Stimulated activated effector memory CD8-positive, alpha-beta T cell treated with anti-CD3 and anti-CD28 coated beads, Interleukin-12 subunit alpha, Interleukin-12 subunit beta, amount 100 ng/mL, for 72 hours (primary cell): Measurements from ENCODE around the gene WSCD2.
"Not testable (repeated sequence)": the region's sequence is repeated elsewhere in the genome, so short reads cannot be mapped to it uniquely, and the experiment has no call there.

ENCODE experiments used
- ATAC-seq: fragments of 150-1000 bp; cut with Tn5 transposase; 2 replicates; pipeline ENCODE4 v1.10.0; 2021
- DNase-seq, 2 donors: peaks; one replicate each; pipeline ENCODE4 v3.0.0; 2021 to 2022; ENCODE audit warnings: low spot score in 2 of 2
- H3K27ac Mint-ChIP-seq: one replicate; pipeline ENCODE4 v1.8.0; 2022; ENCODE audit warnings: mild to moderate bottlenecking, mixed read lengths
- H3K36me3 Mint-ChIP-seq: one replicate; pipeline ENCODE4 v1.8.0; 2022; ENCODE audit warnings: mild to moderate bottlenecking, mixed read lengths
- H3K4me1 Mint-ChIP-seq: one replicate; pipeline ENCODE4 v1.8.0; 2022; ENCODE audit warnings: mixed read lengths
- H3K4me3 Mint-ChIP-seq: one replicate; pipeline ENCODE4 v1.8.0; 2022; ENCODE audit warnings: mild to moderate bottlenecking, mixed read lengths
- H3K9me3 Mint-ChIP-seq: one replicate; pipeline ENCODE4 v1.8.0; 2022; ENCODE audit warnings: mixed read lengths

WSCD2 gene

DNA sequence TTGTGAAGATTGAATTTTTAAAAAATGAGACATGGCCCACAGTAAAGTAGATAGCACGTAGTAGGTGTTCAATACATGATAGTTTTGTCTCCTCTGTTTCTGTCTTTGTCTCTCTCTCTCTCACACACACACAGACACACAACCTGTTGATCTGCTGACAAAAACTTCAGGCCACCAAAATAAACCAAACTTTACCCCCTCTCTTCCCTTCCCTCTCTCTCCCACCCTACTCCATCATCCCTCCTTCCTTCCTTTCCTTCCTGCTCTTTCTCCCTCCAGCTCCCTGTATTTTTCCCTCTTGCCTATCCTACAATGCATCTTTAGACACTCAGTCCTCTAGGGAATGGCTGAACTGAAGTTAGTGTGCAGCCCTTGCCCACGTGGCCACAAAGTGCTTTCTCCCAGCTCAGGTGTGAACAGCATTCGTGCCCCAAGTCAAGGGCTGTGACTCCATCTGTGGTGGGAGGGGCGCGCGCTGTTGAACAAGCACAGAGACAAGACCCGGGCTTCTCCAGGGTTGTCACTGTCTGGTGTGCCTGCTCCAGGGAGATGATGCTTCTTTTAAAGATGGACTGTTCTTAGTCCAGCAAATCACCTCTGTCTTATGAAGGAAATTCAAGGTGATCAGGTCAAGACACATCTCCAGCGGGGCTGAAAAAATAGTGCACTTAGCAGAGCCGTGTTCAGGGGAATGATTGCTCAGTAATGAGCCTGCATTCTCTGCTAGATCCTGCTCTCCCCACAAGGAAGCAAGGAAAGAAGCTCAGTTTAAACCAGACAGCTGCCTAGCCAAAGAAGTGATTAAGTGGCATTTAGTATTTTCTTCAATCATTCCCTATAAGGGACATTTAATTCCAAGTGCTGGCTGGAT lies 75.3 kb downstream of the WSCD2 start:
- ATAC-seq (no peak), DNase-seq (no peak)
- Mint-ChIP-seq H3K36me3 (no peaks in the 10 kb centered on the region), H3K9me3 (no peaks in the 10 kb centered on the region), H3K27ac (no peak overlapping the region), H3K4me1 (no peaks in the 10 kb centered on the region), H3K4me3 (no peak overlapping the region)

DNA sequence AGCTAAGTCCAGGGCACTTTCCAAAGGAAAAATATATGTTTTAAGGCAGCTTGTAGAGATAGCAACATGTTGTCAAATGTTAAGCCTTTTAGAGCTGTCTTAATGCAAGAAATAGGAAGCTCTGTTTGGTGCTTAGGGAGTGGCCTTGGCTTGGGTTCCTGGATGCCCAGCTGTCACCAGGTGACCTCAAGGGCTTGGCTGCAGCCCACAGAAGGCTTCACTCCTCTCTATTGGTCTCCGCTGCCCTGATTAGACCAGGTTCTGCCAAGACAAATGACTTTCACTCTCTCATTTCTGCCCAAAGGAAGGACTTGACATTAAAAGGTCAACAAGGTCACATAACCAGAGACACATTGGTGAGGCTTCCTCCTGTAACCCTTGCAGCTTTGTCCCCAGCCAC lies 76.8 kb downstream of the WSCD2 start:
- Mint-ChIP-seq H3K27ac (no peak overlapping the region), H3K36me3 (no peaks in the 10 kb centered on the region), H3K9me3 (no peaks in the 10 kb centered on the region), H3K4me3 (no peak overlapping the region), H3K4me1 (no peaks in the 10 kb centered on the region)
- ATAC-seq (no peak), DNase-seq (no peak)

DNA sequence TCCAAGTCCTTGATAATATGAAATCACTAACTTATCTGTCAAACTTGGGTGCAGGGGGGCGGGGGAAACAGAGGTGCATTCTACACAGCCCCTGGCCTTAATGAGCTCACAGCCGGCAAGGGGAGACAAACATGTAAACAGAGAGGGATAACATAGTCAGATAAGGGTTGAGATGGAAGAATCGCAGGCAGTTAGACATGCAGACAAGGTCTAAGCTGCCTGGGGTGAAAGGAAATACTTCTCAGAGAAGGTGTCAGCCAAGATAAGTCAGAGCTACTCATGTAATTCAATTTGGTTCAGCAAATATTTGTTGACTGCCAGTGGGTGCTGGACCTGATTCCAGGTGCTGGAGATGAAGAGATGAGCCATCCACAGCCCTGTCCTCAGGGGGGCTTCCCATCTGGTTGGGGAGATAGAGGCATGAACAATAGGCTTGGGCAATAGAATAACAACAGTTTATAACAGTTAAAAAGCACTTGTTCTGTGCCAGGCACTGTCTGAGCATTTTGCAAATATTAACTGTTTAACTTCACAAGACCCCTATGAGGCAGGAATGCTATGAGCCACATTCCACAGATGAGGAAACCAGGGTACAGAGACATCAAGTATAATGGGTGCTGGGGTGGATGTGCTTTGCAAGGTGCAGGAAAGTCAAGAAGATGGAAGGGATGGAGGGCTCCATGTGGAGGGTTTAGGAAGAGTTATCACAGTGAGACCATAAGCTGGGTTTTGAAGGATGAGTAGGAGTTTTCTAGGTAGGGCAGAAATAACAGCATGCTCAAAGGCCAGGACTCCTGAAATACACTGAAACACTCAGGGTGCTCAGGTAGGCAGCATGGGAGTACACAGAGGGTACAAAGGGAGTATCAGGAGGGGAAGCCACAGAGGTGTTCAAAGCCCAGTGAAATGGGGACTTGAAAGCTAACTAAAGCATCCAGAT lies 79.0 kb downstream of the WSCD2 start:
- no peaks in the 10 kb centered on the region for H3K4me1 Mint-ChIP-seq
- H3K9me3 Mint-ChIP-seq: no peaks in the 10 kb centered on the region
- H3K4me3 Mint-ChIP-seq: no peak overlapping the region
- DNase-seq (no peak), ATAC-seq (no peak)
- no peak overlapping the region for H3K27ac Mint-ChIP-seq
- no peaks in the 10 kb centered on the region for H3K36me3 Mint-ChIP-seq

DNA sequence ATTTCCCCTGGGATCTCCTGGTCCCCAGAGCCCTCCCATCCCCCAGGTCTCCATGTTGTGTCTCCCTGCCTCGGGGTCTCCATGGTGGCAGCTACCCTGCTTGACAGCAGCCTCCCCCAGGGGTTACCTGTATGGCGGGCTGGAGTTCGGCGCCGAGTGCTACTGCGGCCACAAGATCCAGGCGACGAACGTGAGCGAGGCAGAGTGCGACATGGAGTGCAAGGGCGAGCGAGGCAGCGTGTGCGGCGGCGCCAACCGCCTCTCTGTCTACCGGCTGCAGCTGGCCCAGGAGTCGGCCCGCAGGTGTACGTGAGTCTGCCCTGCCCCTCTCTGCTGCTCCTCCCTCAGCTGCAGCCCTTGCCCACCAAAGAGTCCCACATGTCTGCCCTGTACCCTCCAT lies 80.9 kb downstream of the WSCD2 start:
- no peaks in the 10 kb centered on the region for H3K9me3 Mint-ChIP-seq
- no peak overlapping the region for H3K27ac Mint-ChIP-seq
- DNase-seq (no peak), ATAC-seq (no peak)
- H3K4me1 Mint-ChIP-seq: no peaks in the 10 kb centered on the region
- no peaks in the 10 kb centered on the region for H3K36me3 Mint-ChIP-seq
- H3K4me3 Mint-ChIP-seq: no peak overlapping the region

DNA sequence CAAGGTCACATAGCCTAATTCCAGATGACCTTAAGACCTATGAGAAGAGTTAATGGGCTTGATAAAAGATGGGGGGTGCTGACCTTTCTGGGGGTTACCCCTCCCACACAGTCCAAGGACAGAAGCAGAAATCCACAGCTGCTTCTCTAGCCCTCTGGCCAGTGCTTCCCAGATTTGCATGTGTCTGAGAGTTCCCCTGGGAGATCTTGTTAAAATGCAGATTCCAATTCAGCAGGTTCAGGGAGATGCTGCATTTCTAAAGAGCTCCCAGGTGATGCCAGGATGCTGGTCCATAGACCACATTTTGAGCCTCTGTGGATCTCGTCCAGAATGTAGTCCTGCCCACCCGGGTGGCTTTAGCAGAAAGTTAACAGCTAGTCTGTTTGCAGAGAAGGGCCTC lies 82.1 kb downstream of the WSCD2 start:
- no peak for DNase-seq
- no peaks in the 10 kb centered on the region for H3K4me1 Mint-ChIP-seq
- no peaks in the 10 kb centered on the region for H3K9me3 Mint-ChIP-seq
- no peak overlapping the region for H3K4me3 Mint-ChIP-seq
- no peaks in the 10 kb centered on the region for H3K36me3 Mint-ChIP-seq
- ATAC-seq: no peak
- no peak overlapping the region for H3K27ac Mint-ChIP-seq

DNA sequence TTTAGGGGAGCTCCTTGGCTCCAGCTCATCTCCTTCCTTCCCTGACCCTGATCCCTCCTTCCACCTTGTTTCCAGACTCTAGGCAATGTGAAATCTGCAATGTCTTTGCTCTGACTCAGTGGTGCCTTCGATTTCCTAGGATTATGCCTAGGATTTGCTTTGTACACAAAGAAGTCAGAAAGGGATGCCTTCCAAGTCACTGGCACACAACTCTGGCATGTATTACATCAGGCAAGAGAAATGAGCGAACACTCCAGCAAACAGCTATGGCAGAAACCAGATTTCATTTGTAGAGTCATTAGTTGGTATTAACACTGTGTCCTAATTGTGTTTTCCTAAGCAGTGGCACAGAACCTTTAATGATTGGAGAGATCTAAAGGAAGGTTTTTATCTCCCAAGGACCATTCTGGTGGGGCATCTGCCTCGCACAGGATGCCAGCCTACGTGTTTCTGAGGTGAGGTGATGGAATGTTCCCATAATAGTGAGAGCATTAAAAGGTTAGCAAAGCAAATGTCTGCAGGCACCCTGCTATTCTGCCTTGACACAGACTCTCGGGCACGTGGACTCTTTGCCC lies 84.9 kb downstream of the WSCD2 start:
- no peak for ATAC-seq
- Mint-ChIP-seq H3K4me1 (no peaks in the 10 kb centered on the region), H3K27ac (no peak overlapping the region), H3K9me3 (no peaks in the 10 kb centered on the region), H3K36me3 (no peaks in the 10 kb centered on the region), H3K4me3 (no peak overlapping the region)
- no peak for DNase-seq

DNA sequence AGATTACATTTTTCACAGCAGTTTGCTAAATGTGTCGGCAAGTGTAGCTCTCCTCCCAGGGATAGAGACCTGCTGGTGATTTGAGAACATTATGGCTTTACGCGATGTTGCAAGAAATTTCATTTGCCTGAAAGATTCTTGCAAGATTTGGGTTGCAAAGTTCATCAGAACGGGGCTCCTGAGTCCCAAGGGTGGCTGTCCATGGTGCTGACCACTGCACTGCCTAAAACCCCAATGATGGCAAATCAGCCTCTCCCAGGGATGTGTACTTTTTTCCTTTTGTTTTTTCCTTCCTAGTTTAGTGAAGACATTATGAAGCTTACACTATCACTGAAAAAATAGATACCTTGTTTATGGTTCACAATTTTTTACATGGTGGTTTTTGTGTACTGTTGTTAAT lies 85.4 kb downstream of the WSCD2 start:
- DNase-seq: no peak

DNA sequence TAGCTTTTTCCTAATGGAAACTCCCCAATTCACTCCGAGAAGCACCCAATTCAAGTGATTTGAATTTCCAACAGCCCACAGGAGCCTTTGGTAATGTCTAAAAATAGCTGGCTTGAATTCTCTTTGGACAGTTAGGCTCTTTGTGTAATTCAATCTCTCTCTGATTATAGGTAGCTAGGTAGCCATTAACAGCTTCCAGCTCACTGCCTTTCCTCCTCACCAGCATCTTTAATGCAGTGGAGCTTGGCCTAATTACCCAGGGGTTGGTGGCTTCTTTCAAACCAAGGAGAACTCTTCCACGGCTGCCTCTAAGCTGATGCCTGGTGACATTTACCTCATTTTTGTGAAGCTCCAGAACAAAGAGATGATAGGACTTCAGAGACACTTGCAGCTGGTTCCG lies 86.4 kb downstream of the WSCD2 start:
- Mint-ChIP-seq H3K27ac (no peak overlapping the region), H3K4me3 (no peak overlapping the region), H3K36me3 (no peaks in the 10 kb centered on the region), H3K4me1 (no peaks in the 10 kb centered on the region), H3K9me3 (no peaks in the 10 kb centered on the region)
- DNase-seq (no peak), ATAC-seq (no peak)

More for the DNA sequence above, 85.4 kb downstream of the WSCD2 start:
- Mint-ChIP-seq H3K9me3 (no peaks in the 10 kb centered on the region), H3K4me3 (no peak overlapping the region), H3K36me3 (no peaks in the 10 kb centered on the region), H3K4me1 (no peaks in the 10 kb centered on the region), H3K27ac (no peak overlapping the region)
- no peak for ATAC-seq

DNA sequence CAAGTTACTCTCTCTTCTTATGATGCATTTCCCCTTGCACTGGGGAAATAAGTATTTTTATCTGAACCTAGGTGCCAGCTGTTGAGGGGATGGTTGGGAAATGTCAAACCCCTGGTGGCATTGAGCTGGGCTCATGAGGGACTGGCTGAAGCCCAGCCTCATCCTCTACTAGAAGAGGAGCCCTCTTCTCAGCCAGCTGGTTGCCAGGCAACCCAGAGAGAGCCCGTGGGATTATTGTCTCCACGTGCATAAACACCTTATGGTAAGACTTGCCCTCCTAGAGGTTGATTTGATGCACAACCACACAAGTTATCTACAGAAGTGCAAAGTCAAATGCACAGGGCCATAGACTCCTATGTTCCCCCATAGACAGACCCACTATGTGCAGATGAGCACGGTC lies 89.8 kb downstream of the WSCD2 start:
- ATAC-seq (no peak), DNase-seq (no peak)
- Mint-ChIP-seq H3K4me1 (no peaks in the 10 kb centered on the region), H3K27ac (no peak overlapping the region), H3K9me3 (no peaks in the 10 kb centered on the region), H3K36me3 (no peaks in the 10 kb centered on the region), H3K4me3 (no peak overlapping the region)

DNA sequence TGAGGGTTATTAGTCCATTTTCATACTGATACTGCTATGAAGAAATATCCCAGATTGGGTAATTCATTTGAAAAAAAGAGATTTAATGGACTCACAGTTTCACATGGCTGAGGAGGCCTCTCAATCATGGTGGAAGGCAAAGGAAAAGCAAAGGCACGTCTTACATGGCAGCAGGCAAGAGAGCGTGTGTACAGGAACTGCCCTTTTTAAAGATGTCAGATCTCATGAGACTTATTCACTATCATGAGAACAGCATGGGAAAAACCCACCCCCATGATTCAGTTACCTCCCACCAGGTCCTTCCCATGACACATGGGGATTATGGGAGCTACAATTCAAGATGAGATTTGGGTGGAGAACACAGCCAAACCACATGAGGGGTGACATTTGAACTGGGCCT lies 96.0 kb downstream of the WSCD2 start:
- DNase-seq, ATAC-seq, H3K27ac Mint-ChIP-seq, H3K4me1 Mint-ChIP-seq, H3K4me3 Mint-ChIP-seq, H3K36me3 Mint-ChIP-seq, H3K9me3 Mint-ChIP-seq: not testable (repeated sequence)

DNA sequence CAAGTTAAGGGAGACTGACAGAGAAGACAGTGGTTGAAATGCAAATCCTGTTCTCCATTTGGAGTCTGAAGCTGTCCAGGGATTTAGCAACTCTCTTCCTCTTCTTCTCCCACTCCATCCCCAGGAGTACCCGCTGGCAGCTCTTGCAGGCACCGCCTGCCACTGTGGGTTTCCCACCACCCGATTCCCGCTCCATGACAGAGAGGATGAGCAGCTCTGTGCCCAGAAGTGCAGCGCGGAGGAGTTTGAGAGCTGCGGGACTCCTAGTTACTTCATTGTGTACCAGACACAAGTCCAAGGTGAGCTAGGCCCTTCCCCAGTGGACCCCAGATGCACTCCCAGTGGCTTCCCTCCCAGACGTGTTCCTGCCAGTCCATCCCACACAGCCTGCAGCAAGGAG lies 97.8 kb downstream of the WSCD2 start:
- H3K27ac Mint-ChIP-seq: no peak overlapping the region
- H3K9me3 Mint-ChIP-seq: peaks cover 2% of the 10 kb centered on the region
- ATAC-seq (no peak), DNase-seq (no peak)
- no peaks in the 10 kb centered on the region for H3K36me3 Mint-ChIP-seq
- no peak overlapping the region for H3K4me3 Mint-ChIP-seq
- no peaks in the 10 kb centered on the region for H3K4me1 Mint-ChIP-seq

DNA sequence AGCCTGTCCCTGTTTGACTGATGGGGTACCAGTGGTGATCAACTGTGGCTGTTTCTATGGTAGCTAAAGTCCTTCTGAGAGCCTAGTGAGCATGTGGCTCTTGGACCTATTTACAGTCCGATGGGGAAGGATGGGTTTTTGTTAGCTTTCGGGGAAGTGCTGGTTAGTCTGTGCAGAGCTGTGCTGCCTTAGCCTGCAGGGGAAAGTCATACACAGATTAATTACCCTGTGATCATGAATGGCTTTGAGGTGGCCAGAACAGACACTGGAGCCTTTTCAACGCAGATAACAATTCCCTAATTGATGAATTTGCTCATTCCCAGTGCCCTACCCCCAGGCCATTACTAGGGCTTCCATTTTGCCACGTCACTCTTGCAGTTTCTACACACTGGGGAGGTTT lies 99.7 kb downstream of the WSCD2 start:
- ATAC-seq (no peak), DNase-seq (no peak)
- Mint-ChIP-seq H3K9me3 (peaks cover 2% of the 10 kb centered on the region), H3K4me1 (no peaks in the 10 kb centered on the region), H3K36me3 (no peaks in the 10 kb centered on the region), H3K27ac (no peak overlapping the region), H3K4me3 (no peak overlapping the region)

DNA sequence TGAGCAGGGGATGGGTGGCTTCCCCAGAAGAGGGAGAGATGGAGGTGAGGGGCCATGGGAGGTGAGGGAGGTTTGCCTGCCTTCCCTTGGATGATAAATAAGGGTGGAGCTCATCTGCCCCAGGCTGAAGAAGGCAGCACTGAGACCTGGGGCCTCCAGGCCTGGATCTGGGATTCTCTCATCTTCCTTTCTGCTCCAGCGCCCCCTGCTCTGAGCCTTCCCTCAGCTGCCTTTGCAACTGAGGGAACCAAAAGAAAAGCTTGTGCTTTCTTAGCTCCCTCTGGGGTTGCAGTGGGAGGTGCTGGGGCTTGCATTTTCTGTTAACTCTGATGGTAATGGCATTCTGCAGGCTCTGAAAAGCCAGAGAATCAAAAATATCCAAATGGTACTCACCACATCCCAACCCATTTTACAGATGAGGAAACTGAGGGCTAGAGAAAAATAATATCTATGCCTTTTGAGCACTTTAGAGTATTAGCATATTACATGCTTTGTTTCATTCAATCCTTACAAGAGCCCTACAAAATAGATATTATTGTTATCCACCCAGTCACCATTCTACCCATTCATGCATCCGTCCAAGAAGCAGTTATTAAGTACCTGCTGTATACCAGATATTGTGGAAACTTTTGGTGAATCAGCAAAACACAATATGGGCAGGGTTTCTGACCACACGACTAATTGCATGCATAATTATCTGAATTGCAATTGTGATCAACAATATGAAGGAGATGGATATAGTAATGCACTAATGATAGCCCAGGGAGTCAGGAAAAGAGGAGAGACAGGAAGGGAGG lies 102.2 kb downstream of the WSCD2 start:
- ATAC-seq (no peak), DNase-seq (no peak)
- H3K27ac Mint-ChIP-seq: no peak overlapping the region
- H3K9me3 Mint-ChIP-seq: no peaks in the 10 kb centered on the region
- no peak overlapping the region for H3K4me3 Mint-ChIP-seq
- H3K4me1 Mint-ChIP-seq: no peaks in the 10 kb centered on the region
- H3K36me3 Mint-ChIP-seq: no peaks in the 10 kb centered on the region

DNA sequence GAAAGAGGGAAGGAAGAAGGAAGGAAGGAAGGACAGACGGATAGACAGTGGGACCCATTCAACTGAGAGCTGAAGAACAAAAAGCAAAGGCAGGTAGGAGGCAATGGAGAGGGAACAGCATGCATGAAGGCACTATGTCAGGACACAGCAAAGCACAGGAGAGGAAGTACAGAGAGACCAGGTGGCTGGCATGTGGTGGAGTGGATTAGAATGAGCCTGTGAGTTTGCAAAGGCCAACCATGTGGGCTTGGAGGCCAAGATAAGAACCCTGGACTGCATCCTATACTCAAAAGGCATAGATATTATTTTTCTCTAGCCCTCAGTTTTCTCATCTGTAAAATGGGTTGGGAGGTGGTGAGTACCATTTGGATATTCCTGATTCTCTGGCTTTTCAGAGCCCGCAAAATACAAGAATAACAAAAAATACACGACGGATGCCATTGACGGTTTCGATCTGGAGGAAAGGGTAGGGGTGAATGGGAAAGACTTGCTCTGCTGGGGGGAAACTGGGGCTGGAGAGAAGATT lies 102.9 kb downstream of the WSCD2 start:
- Mint-ChIP-seq H3K4me1 (no peaks in the 10 kb centered on the region), H3K4me3 (no peak overlapping the region), H3K36me3 (no peaks in the 10 kb centered on the region), H3K27ac (no peak overlapping the region), H3K9me3 (no peaks in the 10 kb centered on the region)
- ATAC-seq: no peak
- no peak for DNase-seq

DNA sequence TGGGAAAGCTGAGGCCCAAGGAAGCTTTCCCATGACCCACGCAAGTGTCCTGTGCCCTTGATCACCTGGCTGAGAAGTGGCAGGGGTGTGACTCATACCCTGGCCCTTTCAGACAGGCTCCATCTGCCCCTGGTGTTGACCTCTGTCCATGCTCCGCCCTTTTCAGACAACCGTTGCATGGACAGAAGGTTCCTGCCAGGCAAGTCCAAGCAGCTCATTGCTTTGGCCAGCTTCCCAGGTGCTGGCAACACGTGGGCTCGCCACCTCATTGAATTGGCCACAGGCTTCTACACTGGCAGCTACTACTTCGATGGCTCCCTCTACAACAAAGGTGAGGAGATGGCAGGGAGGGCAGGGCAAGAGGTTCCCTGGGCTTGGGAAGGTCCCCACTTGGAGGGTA lies 103.5 kb downstream of the WSCD2 start:
- H3K4me1 Mint-ChIP-seq: no peaks in the 10 kb centered on the region
- H3K36me3 Mint-ChIP-seq: no peaks in the 10 kb centered on the region
- DNase-seq (no peak), ATAC-seq (no peak)
- H3K9me3 Mint-ChIP-seq: no peaks in the 10 kb centered on the region
- H3K27ac Mint-ChIP-seq: no peak overlapping the region
- no peak overlapping the region for H3K4me3 Mint-ChIP-seq
